PC-9 (cell line): Measurements from ENCODE around the gene KCNK5.

ENCODE experiments used
- EZH2 ChIP-seq: fragments of 200-600 bp; sonication (generic); IDR thresholded peaks from 2 replicates; pipeline ENCODE4 v1.8.0; 2017; ENCODE audit warnings: antibody characterized with exemption, low read depth
- TF ChIP-seq, protein P1 (sequence below): fragments of 200-600 bp; sonication (generic); conservative IDR thresholded peaks from 2 replicates; pipeline ENCODE4 v1.6.1; 2017; ENCODE audit warnings: mixed run types, antibody characterized with exemption, mild to moderate bottlenecking, moderate library complexity

DNA sequence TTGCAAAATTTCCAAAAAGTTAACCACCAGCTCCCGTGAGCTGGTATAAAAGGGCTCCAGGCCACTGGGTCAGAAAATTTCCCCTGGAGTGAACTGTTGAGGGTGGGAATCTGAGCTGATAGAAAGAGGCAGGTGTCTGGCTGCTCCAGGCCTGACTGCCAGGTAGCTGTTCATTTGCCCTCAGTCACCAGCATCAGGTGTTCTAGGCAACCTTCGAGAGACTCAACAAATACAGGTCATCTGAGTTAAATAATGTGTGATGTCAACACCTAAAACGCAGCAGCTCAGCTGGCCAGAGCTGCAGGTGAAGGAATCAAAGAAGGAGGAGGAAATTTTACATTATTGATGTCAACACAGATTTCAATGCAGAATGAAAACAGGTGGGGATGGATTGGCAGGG, 46.7 kb downstream of the KCNK5 start:
- TF ChIP-seq, protein P1, sequence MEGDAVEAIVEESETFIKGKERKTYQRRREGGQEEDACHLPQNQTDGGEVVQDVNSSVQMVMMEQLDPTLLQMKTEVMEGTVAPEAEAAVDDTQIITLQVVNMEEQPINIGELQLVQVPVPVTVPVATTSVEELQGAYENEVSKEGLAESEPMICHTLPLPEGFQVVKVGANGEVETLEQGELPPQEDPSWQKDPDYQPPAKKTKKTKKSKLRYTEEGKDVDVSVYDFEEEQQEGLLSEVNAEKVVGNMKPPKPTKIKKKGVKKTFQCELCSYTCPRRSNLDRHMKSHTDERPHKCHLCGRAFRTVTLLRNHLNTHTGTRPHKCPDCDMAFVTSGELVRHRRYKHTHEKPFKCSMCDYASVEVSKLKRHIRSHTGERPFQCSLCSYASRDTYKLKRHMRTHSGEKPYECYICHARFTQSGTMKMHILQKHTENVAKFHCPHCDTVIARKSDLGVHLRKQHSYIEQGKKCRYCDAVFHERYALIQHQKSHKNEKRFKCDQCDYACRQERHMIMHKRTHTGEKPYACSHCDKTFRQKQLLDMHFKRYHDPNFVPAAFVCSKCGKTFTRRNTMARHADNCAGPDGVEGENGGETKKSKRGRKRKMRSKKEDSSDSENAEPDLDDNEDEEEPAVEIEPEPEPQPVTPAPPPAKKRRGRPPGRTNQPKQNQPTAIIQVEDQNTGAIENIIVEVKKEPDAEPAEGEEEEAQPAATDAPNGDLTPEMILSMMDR, result no peak
- no peak for TF ChIP-seq EZH2
